ENCODE data around the gene SGF29.
"Not testable (repeated sequence)": the region's sequence is repeated elsewhere in the genome, so short reads cannot be mapped to it uniquely, and the experiment has no call there.

The SGF29 gene

DNA sequence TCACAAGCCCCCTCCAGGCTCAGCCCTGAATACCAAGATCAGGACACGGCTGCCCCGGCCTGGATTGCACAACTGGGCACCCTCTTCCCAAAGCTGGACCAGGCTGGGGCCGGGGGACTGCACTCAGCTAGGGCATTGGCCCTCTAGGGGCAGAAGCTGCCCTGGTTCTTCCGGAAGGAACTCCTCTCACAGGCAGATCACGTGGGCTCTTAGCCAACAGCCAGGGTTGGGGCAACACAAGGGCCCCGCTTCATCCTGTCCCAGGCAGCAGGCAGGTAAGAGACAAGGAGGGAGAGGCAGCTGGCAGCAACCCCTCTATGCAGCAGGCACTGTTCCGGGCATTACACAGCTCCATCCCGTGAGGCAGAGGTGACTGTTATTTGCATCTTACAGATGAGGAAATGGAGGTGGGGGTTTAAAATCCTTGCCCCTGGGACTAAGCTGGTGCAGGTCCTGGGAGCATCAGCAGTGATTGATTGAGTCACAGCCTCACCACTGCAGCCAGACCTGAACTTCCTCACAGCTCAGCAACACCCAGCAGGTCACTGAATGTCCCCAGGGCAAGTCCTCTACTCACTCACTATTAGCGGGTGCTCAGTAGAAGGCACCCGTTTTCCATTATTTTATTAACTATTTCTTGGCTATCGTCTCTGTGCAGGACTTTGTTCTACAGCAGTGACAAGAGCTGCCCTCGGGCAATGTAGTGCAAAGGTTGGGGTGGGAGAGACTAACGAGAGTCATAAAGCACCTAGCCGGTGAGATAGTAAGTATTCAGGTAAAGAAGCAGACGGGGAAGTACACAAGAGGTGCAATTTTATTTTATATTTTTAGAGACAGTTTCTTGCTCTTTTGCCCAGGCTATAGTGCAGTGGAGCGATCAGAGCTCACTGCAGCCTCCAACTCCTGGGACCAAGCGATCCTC is 58.9 kb downstream of the SGF29 start:
- DNase-seq (ENCODE audit: low spot score): not testable (repeated sequence)

DNA sequence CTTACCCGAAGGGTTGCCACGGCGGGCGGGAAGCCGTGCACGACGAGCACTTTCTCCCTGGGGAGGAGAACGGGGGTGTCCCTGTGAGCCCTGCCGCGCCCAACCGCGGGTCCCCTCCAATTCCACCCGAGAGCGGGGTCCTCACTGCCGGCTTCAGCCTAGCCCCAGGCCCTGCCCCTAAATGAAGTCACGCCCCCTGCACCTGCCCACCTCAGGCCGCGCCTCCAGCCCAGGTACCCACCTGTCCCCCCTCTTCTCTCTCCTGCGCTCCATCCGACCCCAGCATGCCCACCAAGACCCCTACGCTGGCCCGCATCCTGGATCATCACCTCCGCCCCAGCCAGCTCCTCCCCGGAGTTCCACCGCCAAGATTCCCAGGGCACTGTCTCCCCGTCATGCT is 60.2 kb downstream of the SGF29 start:
- DNase-seq (ENCODE audit: low spot score): not testable (repeated sequence)

DNA sequence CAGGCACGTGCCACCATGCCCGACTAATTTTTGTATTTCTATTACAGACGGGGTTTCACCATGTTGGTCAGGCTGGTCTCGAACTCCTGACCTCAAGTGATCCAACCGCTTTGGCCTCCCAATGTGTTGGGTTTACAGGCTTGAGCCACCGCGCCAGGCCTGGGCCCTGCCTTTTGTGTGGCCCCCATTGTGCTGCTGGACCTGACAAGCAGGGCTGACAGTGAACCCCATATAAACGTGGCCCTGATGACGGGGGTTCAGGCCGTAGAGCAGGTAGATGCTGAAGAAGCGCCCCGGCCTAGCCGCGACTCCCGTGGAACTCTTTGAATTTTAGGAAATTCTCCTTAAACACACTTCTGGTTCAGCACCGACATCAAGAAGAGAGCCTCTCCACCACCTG is 60.8 kb downstream of the SGF29 start:
- DNase-seq (ENCODE audit: low spot score): not testable (repeated sequence)

DNA sequence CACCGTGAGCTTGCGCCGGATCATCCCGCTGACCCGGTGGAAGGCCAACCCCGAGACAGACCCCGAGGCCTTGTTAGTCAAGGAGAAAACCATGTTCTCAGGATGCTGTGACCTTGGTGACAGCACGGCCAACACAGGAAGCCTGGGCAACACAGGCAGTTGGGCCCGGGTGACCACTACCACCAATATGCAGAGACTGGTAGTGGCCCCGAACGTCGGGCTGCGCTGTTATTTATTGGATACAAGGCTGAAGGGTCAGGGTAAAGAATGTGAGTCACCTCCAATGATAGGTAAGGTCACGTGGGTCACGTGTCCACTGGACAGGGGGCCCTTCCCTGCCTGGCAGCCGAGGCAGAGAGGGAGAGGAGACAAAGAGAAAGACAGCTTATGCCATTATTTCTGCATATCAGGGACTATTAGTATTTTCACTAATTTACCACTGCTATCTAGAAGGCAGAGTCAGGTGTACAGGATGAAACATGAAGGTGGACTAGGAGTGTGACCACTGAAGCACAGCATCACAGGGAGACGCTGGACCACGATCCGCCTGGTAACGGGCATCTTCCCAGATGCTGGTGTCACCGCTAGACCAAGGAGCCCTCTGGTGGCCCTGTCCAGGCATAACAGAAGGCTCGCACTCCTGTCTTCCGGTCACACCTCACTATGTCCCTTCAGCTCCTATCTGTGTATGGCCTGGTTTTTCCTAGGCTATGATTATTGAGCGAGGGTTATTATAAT is 61.9 kb downstream of the SGF29 start:
- not testable (repeated sequence) for DNase-seq (ENCODE audit: low spot score)

DNA sequence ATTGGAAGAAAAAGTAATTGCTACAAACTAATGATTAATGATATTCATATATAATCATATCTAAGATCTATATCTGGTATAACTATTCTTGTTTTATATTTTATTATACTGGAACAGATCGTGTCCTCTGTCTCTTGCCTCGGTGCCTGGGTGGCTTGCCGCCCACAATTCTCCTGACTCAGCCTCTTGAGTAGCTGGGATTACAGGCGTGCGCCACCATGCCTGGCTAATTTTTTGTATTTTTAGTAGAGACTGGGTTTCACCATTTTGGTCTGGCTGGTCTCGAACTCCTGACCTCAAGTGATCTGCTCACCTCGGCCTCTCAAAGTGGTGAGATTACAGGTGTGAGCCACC is 62.5 kb downstream of the SGF29 start:
- not testable (repeated sequence) for DNase-seq (ENCODE audit: low spot score)

DNA sequence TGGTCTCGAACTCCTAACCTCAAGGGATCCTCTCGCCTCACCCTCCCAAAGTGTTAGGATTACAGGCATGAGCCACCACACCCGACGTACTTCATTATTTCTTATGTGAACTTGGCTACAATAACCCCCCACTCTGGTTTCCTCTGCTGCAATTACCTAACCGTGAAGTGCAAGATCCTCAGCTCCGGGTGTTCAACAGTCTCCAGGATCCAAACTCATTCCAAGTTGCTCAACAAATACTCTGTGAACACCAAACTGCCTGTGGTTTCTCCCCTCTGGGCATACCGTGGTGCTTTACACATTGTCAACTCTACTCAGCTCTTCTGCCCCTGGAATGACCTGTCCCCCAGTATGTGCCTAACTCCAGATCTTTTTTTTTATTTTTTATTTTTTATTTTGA is 62.9 kb downstream of the SGF29 start:
- DNase-seq (ENCODE audit: low spot score): no peak

DNA sequence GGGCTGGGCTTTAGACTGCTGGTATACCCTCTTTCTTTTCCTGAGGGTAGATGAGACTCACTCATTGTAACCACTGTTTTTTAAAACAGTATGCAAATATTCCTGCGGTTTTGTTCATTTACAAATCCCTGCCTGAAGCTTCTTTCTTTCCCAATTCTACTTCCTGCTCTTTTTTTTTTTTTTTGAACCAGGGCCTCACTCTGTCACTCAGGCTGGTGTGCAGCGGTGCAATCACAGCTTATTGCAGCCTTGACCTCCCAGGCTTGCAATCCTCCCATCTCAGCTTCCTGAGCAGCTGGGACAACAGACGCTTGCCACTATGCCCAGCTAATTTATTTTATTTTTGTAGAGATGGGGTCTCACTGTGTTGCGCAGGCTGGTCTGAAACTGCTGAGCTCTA is 64.2 kb downstream of the SGF29 start:
- DNase-seq (ENCODE audit: low spot score): no peak

DNA sequence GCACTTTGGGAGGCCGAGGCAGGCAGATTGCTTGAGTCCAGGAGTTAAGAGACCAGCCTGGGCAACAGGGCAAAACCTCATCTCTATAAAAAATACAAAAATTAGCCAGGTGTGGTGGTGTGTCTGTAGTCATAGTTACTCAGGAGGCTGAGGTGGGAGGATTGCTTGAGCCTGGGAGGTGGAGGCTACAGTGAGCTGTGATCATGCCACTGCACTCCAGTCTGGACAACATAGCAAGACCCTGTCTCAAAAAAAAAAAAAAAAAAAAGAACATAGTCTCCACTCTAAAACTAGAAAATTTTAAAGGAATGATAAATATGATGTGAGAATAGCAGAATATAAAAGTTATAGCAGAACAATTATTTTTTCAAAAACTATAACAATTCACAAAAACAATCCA is 66.6 kb downstream of the SGF29 start:
- not testable (repeated sequence) for DNase-seq (ENCODE audit: low spot score)

DNA sequence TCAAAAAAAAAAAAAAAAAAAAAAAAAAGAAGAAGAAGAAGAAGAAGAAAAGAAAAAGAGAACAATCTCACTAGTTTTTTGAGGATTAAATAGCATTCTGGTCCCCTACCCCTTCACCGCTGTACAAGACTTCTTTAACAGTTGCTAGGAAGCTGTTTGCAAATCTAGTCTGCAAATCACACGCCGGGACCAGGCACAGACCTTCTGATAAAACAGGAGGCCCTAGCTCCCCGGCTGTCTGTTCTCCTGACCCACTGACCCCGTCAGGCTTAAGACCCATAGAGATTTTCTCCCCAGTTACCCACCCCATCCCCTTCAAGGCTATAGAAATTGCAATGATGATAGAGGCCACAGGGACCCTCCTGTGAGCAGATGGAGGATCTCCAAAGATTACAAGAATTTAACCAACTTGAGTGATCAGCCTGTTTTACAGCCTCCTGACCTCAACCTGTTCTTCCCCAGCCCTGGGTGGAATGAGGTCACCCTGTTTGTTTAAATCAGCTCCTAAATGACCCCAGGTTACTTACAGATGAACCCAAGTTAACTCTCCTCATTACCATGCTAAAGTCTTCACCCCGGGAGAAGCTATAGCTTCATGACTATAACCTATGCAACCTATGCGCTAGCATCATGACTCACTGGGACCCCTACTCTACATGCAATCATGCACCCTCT is 67.9 kb downstream of the SGF29 start:
- no peak for DNase-seq (ENCODE audit: low spot score)

DNA sequence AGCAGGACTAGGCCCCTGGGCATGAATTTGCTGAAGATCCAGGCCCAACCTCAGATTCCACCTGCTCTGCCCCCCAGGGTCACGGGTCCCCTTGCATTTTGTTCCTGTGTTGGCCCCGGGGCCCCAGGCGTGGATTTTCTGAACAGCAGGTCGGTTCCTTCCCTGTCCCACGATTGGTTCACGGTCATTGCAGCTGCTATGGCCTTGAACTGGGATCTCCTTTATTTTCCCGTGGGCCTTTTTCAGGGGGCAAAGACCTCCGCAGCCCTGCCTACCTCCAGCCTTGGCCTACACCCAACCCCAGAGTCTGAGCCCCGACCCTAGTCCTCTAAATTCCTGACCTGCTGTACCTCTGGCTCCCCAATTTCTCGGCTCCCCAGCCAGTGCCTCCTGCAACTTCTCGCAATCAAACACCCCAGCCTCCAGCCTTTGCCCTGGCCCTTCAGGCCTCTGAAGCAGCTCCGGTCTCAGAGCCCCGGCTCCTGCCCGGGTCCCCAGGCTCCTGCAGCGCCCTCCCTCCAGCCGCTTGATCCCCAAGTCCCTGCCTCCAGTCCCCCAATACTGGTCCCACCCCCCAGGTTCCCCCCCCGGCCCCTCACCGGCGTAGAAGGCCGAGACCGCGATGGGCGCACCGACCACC is 68.9 kb downstream of the SGF29 start:
- not testable (repeated sequence) for DNase-seq (ENCODE audit: low spot score)

DNA sequence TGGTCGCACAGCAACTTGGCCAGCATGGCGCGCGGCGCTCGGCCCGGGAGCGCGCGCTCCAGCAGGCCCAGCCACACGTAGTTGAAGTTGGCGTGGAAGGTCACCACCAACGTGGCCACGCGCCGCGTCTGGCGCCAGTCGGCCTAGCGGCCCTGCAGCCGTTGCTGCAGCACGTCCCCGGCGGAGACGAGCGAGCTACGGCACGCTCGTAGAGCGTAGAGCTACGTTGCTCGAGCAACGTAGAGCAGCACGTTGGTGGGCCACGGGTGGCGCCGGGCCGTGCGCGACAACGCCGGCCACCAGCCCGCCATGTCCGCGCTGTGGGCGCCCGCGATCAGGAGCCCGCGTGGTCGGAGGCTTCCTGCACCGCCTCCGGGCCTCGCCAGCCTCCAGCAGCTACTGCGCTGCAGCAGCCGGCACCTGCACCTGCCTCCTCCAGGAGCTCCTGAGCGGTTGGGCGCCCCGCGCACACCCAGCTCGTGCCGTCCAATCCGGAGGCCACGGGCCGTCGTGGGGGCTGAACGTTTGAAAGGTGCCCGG is 69.5 kb downstream of the SGF29 start:
- no peak for DNase-seq (ENCODE audit: low spot score)

DNA sequence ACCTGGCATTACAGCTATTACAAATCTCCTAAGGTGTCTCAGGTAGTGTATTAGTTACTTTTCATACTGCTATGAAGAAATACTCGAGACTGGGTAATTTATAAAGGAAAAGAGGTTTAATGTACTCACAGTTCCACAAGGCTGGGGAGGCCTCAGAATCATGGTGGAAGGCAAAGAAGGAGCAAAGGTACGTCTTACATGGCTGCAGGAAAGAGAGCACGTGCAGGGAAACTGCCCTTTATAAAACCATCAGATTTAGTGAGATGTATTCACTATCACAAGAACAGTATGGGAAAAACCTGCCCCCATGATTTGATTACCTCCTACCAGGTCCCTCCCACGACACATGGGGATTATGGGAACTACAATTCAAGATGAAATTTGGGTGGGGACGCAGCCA is 77.2 kb downstream of the SGF29 start:
- DNase-seq (ENCODE audit: low spot score): not testable (repeated sequence)

DNA sequence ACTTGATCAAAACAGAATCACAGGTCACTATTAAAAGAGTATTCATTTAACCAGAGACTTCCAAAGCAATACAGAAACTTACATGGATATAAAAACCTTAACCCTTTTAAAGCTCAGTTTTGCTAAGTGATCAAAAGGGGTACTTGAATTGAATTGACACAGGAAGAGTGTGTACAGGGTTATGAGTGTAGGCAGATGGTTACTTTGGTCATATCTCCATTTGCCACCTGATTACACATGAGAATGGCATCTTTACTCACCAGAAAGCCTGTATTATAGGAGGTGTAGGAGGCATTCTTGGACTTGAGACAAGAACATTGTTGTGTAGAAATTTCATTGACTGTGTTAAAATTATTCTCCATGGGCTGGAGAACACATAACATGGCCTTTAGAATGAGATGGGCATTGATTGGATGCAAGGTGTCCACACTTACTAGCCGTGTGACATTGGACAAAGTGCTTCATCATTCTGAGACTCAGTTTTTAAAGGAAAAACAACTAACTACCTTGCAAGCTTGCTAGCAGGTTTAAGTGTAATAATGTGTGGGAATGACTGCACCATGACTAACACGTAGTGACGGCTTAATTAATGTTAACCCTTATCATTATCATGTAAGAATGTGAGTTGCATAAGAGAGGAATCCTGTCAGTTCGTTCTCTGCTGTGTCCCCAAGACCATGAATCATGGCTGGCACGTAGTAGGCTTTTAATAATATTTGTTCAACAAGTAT is 82.5 kb downstream of the SGF29 start:
- not testable (repeated sequence) for DNase-seq (ENCODE audit: low spot score)

DNA sequence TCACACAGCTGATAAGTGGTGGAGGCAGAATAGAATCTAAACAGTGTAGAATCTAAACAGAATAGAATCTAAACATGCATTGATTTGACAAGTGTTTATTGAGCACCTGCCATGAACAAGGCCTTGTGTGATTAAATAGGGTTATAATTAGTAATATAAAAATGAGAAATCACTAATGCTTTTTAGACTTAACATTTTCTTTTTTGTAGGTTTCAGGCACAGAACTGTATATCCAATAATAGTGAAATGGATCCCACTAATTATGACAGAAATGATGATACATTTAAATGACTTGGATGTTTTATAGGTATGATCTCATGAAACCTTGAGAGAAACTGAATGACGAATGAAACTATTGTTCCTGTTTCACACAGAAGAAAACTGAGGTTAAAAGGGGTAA is 84.0 kb downstream of the SGF29 start, which contains the start of gene NPIPB8:
Gene NPIPB8 (plus strand): TSS at position 301 of the 400 bp plus-strand sequence. CDS start 296 bp downstream, outside the sequence.
- DNase-seq (ENCODE audit: low spot score): not testable (repeated sequence)

DNA sequence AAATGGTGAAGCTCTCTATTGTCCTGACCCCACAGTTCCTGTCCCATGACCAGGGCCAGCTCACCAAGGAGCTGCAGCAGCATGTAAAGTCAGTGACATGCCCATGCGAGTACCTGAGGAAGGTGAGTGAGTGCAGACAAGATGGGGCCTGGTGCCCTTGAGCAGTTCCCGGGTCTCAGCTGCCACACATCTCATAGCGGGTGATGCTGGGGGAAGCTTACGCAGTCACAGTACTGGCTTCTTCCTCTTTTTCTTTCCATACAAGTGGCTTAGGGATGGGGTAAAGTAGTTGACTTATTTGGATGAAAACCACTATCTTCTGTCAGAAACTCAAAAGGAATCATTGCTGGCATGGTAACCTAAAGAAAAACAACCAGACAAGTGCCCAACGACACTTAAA is 84.6 kb downstream of the SGF29 start:
- not testable (repeated sequence) for DNase-seq (ENCODE audit: low spot score)

DNA sequence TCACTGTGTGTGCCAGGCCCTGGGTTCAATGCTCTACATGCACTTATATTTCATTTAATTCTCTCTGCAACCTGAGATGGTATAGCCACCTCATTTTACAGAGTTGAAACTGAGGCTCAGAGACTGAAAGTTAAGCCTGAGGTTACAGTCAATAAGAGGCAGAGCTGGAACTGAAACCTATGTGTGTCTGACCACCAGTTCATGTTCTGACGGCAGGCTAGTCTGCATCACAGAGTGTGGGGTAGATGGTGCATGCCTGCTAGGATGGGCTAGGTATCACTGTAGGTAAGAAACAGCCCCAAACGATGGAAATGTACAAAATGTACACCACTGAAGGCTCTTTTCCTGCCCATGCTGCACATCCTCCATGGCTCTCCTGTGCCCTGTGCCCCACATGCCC is 86.2 kb downstream of the SGF29 start:
- not testable (repeated sequence) for DNase-seq (ENCODE audit: low spot score)

Data from COLO829 (cell line).